ENCODE results near the gene PTPRO.
A peak's percentile ranks its signal among the peaks of the same experiment; 100 is the strongest.

GRCh38 chr12:15278816-15279658 lies 43.3 kb upstream of the PTPRO start:
- TF ChIP-seq, protein P1, sequence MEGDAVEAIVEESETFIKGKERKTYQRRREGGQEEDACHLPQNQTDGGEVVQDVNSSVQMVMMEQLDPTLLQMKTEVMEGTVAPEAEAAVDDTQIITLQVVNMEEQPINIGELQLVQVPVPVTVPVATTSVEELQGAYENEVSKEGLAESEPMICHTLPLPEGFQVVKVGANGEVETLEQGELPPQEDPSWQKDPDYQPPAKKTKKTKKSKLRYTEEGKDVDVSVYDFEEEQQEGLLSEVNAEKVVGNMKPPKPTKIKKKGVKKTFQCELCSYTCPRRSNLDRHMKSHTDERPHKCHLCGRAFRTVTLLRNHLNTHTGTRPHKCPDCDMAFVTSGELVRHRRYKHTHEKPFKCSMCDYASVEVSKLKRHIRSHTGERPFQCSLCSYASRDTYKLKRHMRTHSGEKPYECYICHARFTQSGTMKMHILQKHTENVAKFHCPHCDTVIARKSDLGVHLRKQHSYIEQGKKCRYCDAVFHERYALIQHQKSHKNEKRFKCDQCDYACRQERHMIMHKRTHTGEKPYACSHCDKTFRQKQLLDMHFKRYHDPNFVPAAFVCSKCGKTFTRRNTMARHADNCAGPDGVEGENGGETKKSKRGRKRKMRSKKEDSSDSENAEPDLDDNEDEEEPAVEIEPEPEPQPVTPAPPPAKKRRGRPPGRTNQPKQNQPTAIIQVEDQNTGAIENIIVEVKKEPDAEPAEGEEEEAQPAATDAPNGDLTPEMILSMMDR (optimal IDR thresholded peaks at IDR 0.05 in 1 of 3, IDR thresholded peaks at IDR 0.05 in 1 of 3, conservative IDR thresholded peaks at IDR 0.05 in 1 of 3; ENCODE audit: extremely low read depth in 1 of 3, insufficient read depth in 2 of 3, low read length in 3 of 3), result peak in 2 of 3 experiments; percentile 15
- no peak for TF ChIP-seq EZH2 (IDR thresholded peaks at IDR 0.05; ENCODE audit: low read length)

Measured in keratinocyte (primary cell).